K562 (cell line): ENCODE data around the gene AIF1. TPM values are rescaled to one million over a fixed set of nuclear protein-coding genes. Genes with fewer than 3 reads are reported as not detected.

ENCODE experiments used
- CBFA2T3 ChIP-seq: fragments of 450-650 bp; IDR thresholded peaks from 2 replicates; pipeline ENCODE4 v1.6.1; 2017
- CBX1 ChIP-seq: sonication (generic); IDR thresholded peaks from 2 replicates; pipeline ENCODE4 v1.6.1; 2016; ENCODE audit warnings: antibody characterized with exemption, low read depth, mild to moderate bottlenecking
- CHCHD3 ChIP-seq: fragments of 250-450 bp; sonication (Bioruptor Pico); IDR thresholded peaks from 2 replicates; pipeline ENCODE4 v2.1.2; 2022; ENCODE audit warnings: mild to moderate bottlenecking
- ELF1 ChIP-seq: fragments of 200-800 bp; sonication (Bioruptor generic); IDR thresholded peaks from 2 replicates; pipeline ENCODE4 v1.6.1; 2016; ENCODE audit warnings: missing genetic modification characterization, missing compliant biosample characterization
- ELF2 ChIP-seq: fragments of 250-450 bp; sonication (Bioruptor Pico); IDR thresholded peaks from 2 replicates; pipeline ENCODE4 v1.5.0; 2021; ENCODE audit warnings: mild to moderate bottlenecking
- ELF4 ChIP-seq: fragments of 450-650 bp; formaldehyde crosslinking; IDR thresholded peaks from 2 replicates; pipeline ENCODE4 v1.4.0; 2022; ENCODE audit warnings: missing genetic modification characterization
- FOXK1 ChIP-seq: sonication (generic); formaldehyde crosslinking; IDR thresholded peaks from 2 replicates; pipeline ENCODE4 v1.8.0; 2022; ENCODE audit warnings: missing genetic modification reagents, mild to moderate bottlenecking, borderline replicate concordance
- JUND ChIP-seq, 2 experiments: IDR thresholded peaks; 2 replicates in 1 of 2; 3 replicates in 1 of 2; pipeline ENCODE4 v1.6.1; 2011; ENCODE audit warnings: borderline replicate concordance in 2 of 2, low read depth in 2 of 2, low read length in 2 of 2, improper control_type of control experiment in 1 of 2, missing biosample characterization in 1 of 2, missing genetic modification characterization in 1 of 2, missing genetic modification reagents in 1 of 2
- KAT2B ChIP-seq: IDR thresholded peaks from one replicate; pipeline ENCODE4 v1.6.1; 2012; ENCODE audit warnings: low read depth, mild to moderate bottlenecking, control low read depth, inconsistent platforms, low read length, moderate library complexity
- MTF1 ChIP-seq: fragments of 250-450 bp; sonication (Bioruptor Pico); IDR thresholded peaks from 2 replicates; pipeline ENCODE4 v1.9.0; 2021; ENCODE audit warnings: moderate library complexity, mild to moderate bottlenecking, inconsistent platforms, borderline replicate concordance
- PHF21A ChIP-seq: fragments of 450-650 bp; IDR thresholded peaks from 2 replicates; pipeline ENCODE4 v1.6.1; 2017; ENCODE audit warnings: low read depth, borderline replicate concordance
- PRDM10 ChIP-seq: fragments of 450-650 bp; IDR thresholded peaks from 2 replicates; pipeline ENCODE4 v1.6.1; 2018; ENCODE audit not compliant: partially characterized antibody
- PTTG1 ChIP-seq: fragments of 450-650 bp; IDR thresholded peaks from 2 replicates; pipeline ENCODE4 v1.6.1; 2016; ENCODE audit warnings: low read depth, mild to moderate bottlenecking, missing genetic modification characterization, missing compliant biosample characterization
- RFX5 ChIP-seq: IDR thresholded peaks from 2 replicates; pipeline ENCODE4 v1.6.1; 2011; ENCODE audit warnings: low read depth, mild to moderate bottlenecking, improper control_type of control experiment, low read length
- TARDBP ChIP-seq: fragments of 450-650 bp; IDR thresholded peaks from 2 replicates; pipeline ENCODE4 v1.6.1; 2016
- ZNF263 ChIP-seq: sonication (generic); formaldehyde crosslinking; IDR thresholded peaks from 2 replicates; pipeline ENCODE4 v1.8.0; 2022; ENCODE audit warnings: mild to moderate bottlenecking, missing genetic modification reagents, borderline replicate concordance
- ZNF282 ChIP-seq: sonication (generic); formaldehyde crosslinking; IDR thresholded peaks from 2 replicates; pipeline ENCODE4 v1.8.1; 2023; ENCODE audit warnings: missing genetic modification reagents
- ZNF717 ChIP-seq: fragments of 250-450 bp; sonication (Bioruptor Pico); IDR thresholded peaks from 2 replicates; pipeline ENCODE4 v1.5.0; 2021
- polyA plus RNA-seq, 8 experiments: library from polyadenylated mRNA; depleted of rRNA in 4 of 8; stranded (reverse) in 5 of 8; unstranded in 3 of 8; fragments of >200 nt; fragmentation: Nextera tagmentation in 2 of 8; fragmentation: Illumina TruSeq in 1 of 8; extraction: Ambion mirVana in 2 of 8; extraction: Trizol in 1 of 8; gene quantifications; 2 replicates each; pipeline versions ENCODE4 v1.2.1 to v1.2.3, GENCODE V29; 2011 to 2014; ENCODE audit warnings: inconsistent platforms in 1 of 8, missing spikeins in 1 of 8
- total RNA-seq, 7 experiments: library from RNA; depleted of rRNA in 6 of 7; stranded (reverse); fragments of >200 nt in 6 of 7; fragmentation: Illumina TruSeq in 2 of 7; extraction: Trizol in 2 of 7; gene quantifications; 2 replicates each; pipeline versions ENCODE4 v1.2.1 to v1.2.3, GENCODE V29; 2011 to 2021; ENCODE audit warnings: low replicate concordance in 1 of 7
- TF ChIP-seq, protein P1 (sequence below): sonication (generic); formaldehyde crosslinking; IDR thresholded peaks from 2 replicates; pipeline ENCODE4 v1.8.0; 2022; ENCODE audit warnings: missing genetic modification reagents, mild to moderate bottlenecking, borderline replicate concordance
- TF ChIP-seq, protein P2 (sequence below): sonication (generic); formaldehyde crosslinking; IDR thresholded peaks from 2 replicates; pipeline ENCODE4 v1.8.0; 2022; ENCODE audit warnings: mild to moderate bottlenecking, low read depth, missing genetic modification reagents

AIF1 gene
- total and polyA plus RNA-seq, 9 of the 15 experiments (the other 6 are each of a cell fraction or from before 2014, with no cell fraction given) = 9.4 to 33.4 (median 19.4) TPM

GRCh38 chr6:31664790-31665500 is 49.9 kb downstream of the AIF1 start, which contains the start of gene GPANK1 (continued):
- TF ChIP-seq, protein P1, sequence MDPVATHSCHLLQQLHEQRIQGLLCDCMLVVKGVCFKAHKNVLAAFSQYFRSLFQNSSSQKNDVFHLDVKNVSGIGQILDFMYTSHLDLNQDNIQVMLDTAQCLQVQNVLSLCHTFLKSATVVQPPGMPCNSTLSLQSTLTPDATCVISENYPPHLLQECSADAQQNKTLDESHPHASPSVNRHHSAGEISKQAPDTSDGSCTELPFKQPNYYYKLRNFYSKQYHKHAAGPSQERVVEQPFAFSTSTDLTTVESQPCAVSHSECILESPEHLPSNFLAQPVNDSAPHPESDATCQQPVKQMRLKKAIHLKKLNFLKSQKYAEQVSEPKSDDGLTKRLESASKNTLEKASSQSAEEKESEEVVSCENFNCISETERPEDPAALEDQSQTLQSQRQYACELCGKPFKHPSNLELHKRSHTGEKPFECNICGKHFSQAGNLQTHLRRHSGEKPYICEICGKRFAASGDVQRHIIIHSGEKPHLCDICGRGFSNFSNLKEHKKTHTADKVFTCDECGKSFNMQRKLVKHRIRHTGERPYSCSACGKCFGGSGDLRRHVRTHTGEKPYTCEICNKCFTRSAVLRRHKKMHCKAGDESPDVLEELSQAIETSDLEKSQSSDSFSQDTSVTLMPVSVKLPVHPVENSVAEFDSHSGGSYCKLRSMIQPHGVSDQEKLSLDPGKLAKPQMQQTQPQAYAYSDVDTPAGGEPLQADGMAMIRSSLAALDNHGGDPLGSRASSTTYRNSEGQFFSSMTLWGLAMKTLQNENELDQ (CRISPR knock-in tag) = peak; percentile 96
- TF ChIP-seq FOXK1 (CRISPR knock-in tag) (peak; percentile 95; the same call in 1 of the 2 replicates), ZNF717 (CRISPR knock-in tag) (peak; percentile 82), KAT2B (no peak), ELF1 (no peak), ZNF263 (CRISPR knock-in tag) (no peak), ELF4 (peak; percentile 72; the same call in 1 of the 2 replicates), PRDM10 (no peak), CBFA2T3 (no peak), TARDBP (no peak; the same call in 1 of the 2 replicates), RFX5 (no peak), PHF21A (no peak), MTF1 (peak; percentile 73), ELF2 (CRISPR knock-in tag) (no peak; the same call in 1 of the 2 replicates), JUND (IDR thresholded peaks at IDR 0.05; ENCODE audit: borderline replicate concordance, low read depth, low read length) (0 out of 2 replicates have a peak, but pooled peaks have one; percentile 62), JUND (tag; IDR thresholded peaks at IDR 0.05; ENCODE audit: borderline replicate concordance, low read depth, low read length) (peak; percentile 78; the same call in 2 of the 3 replicates), CHCHD3 (peak; percentile 74; the same call in 1 of the 2 replicates), ZNF282 (no peak), CBX1 (no peak), PTTG1 (tag) (no peak)
- TF ChIP-seq, protein P2, sequence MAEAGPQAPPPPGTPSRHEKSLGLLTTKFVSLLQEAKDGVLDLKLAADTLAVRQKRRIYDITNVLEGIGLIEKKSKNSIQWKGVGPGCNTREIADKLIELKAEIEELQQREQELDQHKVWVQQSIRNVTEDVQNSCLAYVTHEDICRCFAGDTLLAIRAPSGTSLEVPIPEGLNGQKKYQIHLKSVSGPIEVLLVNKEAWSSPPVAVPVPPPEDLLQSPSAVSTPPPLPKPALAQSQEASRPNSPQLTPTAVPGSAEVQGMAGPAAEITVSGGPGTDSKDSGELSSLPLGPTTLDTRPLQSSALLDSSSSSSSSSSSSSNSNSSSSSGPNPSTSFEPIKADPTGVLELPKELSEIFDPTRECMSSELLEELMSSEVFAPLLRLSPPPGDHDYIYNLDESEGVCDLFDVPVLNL (CRISPR knock-in tag) = peak; percentile 91
